K562 (cell line): ENCODE data around the gene CCPG1. TPM values are rescaled to one million over a fixed set of nuclear protein-coding genes. Genes with fewer than 3 reads are reported as not detected.
A peak's percentile ranks its signal among the peaks of the same experiment; 100 is the strongest.

Source experiments
- ARID2 ChIP-seq: fragments of 450-650 bp; IDR thresholded peaks from 2 replicates; pipeline ENCODE4 v1.6.1; 2017; ENCODE audit warnings: antibody characterized with exemption, mild to moderate bottlenecking
- ATF4 ChIP-seq: fragments of 450-650 bp; formaldehyde crosslinking; IDR thresholded peaks from 2 replicates; pipeline ENCODE4 v1.4.0; 2022; ENCODE audit warnings: mild to moderate bottlenecking, moderate library complexity
- CHD1 ChIP-seq: fragments of 200-600 bp; sonication (generic); IDR thresholded peaks from one replicate; pipeline ENCODE4 v1.6.1; 2012; ENCODE audit warnings: mild to moderate bottlenecking, moderate library complexity, low read length, inconsistent platforms
- CREB3 ChIP-seq: fragments of 450-650 bp; conservative IDR thresholded peaks from 2 replicates; pipeline ENCODE4 v1.6.1; 2016; ENCODE audit warnings: missing genetic modification characterization, low read depth, mild to moderate bottlenecking, missing compliant biosample characterization, moderate library complexity
- CTBP1 ChIP-seq: fragments of 450-650 bp; IDR thresholded peaks from 2 replicates; pipeline ENCODE4 v1.6.1; 2016; ENCODE audit warnings: borderline replicate concordance
- EZH2 ChIP-seq: IDR thresholded peaks from 2 replicates; pipeline ENCODE4 v1.6.1; 2012; ENCODE audit warnings: low read depth, mild to moderate bottlenecking, inconsistent platforms, low read length, borderline replicate concordance
- HLTF ChIP-seq: fragments of 450-650 bp; IDR thresholded peaks from 2 replicates; pipeline ENCODE4 v1.6.1; 2016
- KAT7 ChIP-seq: sonication (generic); formaldehyde crosslinking; IDR thresholded peaks from 2 replicates; pipeline ENCODE4 v1.8.0; 2022; ENCODE audit warnings: missing genetic modification reagents, mild to moderate bottlenecking, borderline replicate concordance
- L3MBTL2 ChIP-seq: fragments of 450-650 bp; IDR thresholded peaks from 2 replicates; pipeline ENCODE4 v1.6.1; 2016; ENCODE audit warnings: mild to moderate bottlenecking, moderate library complexity
- MAZ ChIP-seq, 2 experiments: fragments of 450-650 bp in 1 of 2; sonication (generic) in 1 of 2; formaldehyde crosslinking; IDR thresholded peaks in 1 of 2; conservative IDR thresholded peaks in 1 of 2; 2 replicates each; pipeline versions ENCODE4 v1.4.0 to v1.5.0; 2020; ENCODE audit warnings: mild to moderate bottlenecking in 1 of 2, missing genetic modification reagents in 1 of 2
- NR4A1 ChIP-seq, 2 experiments: fragments of 250-450 bp in 1 of 2; fragments of 450-650 bp in 1 of 2; sonication (Bioruptor Pico) in 1 of 2; IDR thresholded peaks; 2 replicates each; pipeline versions ENCODE4 v1.4.0 to v1.6.1; 2016 to 2020; ENCODE audit warnings: mild to moderate bottlenecking in 2 of 2, missing compliant biosample characterization in 1 of 2, missing genetic modification characterization in 1 of 2, moderate library complexity in 1 of 2
- TAF9B ChIP-seq: fragments of 450-650 bp; IDR thresholded peaks from 2 replicates; pipeline ENCODE4 v1.6.1; 2018; ENCODE audit warnings: mild to moderate bottlenecking; ENCODE audit not compliant: partially characterized antibody
- ZBTB17 ChIP-seq: fragments of 450-650 bp; formaldehyde crosslinking; IDR thresholded peaks from 2 replicates; pipeline ENCODE4 v1.4.0; 2020; ENCODE audit warnings: mild to moderate bottlenecking
- ZNF318 ChIP-seq, 2 experiments: fragments of 450-650 bp; IDR thresholded peaks; 2 replicates each; pipeline ENCODE4 v1.6.1; 2016; ENCODE audit warnings: mild to moderate bottlenecking in 2 of 2, borderline replicate concordance in 1 of 2, low read depth in 1 of 2, moderate library complexity in 1 of 2
- ZZZ3 ChIP-seq: fragments of 450-650 bp; IDR thresholded peaks from 2 replicates; pipeline ENCODE4 v1.6.1; 2016; ENCODE audit warnings: antibody characterized with exemption, mild to moderate bottlenecking, moderate library complexity
- polyA plus RNA-seq, 8 experiments: library from polyadenylated mRNA; depleted of rRNA in 4 of 8; stranded (reverse) in 5 of 8; unstranded in 3 of 8; fragments of >200 nt; fragmentation: Nextera tagmentation in 2 of 8; fragmentation: Illumina TruSeq in 1 of 8; extraction: Ambion mirVana in 2 of 8; extraction: Trizol in 1 of 8; gene quantifications; 2 replicates each; pipeline versions ENCODE4 v1.2.1 to v1.2.3, GENCODE V29; 2011 to 2014; ENCODE audit warnings: inconsistent platforms in 1 of 8, missing spikeins in 1 of 8
- total RNA-seq, 7 experiments: library from RNA; depleted of rRNA in 6 of 7; stranded (reverse); fragments of >200 nt in 6 of 7; fragmentation: Illumina TruSeq in 2 of 7; extraction: Trizol in 2 of 7; gene quantifications; 2 replicates each; pipeline versions ENCODE4 v1.2.1 to v1.2.3, GENCODE V29; 2011 to 2021; ENCODE audit warnings: low replicate concordance in 1 of 7

CCPG1 gene
- total and polyA plus RNA-seq, 9 of the 15 experiments (the other 6 are each of a cell fraction or from before 2014, with no cell fraction given): 33.0 to 54.9 (median 41.1) TPM

GRCh38 chr15:55318588-55319494 is 89.3 kb downstream of the CCPG1 start, which contains the start of the genes PIGB and PIGBOS1 (continued):
- TF ChIP-seq ZNF318 (IDR thresholded peaks at IDR 0.05; ENCODE audit: borderline replicate concordance in 1 of 2, low read depth in 1 of 2): 0 out of 4 replicates have a peak, but pooled peaks of 1 of the 2 experiments have one; percentile 22
- peak; percentile 59 to 79; a peak in 3 of 4 replicates for TF ChIP-seq MAZ (CRISPR knock-in tag; conservative IDR thresholded peaks at IDR 0.05 in 1 of 2, IDR thresholded peaks at IDR 0.05 in 1 of 2)
- 0 out of 2 replicates have a peak, but pooled peaks have one; percentile 64 for TF ChIP-seq KAT7 (CRISPR knock-in tag)
- TF ChIP-seq ZBTB17 (CRISPR knock-in tag): peak; percentile 76; the same call in 1 of the 2 replicates
- TF ChIP-seq L3MBTL2: peak; percentile 68; the same call in 1 of the 2 replicates
- peak; percentile 87 for TF ChIP-seq TAF9B
- TF ChIP-seq ZZZ3: no peak
- TF ChIP-seq NR4A1 (CRISPR knock-in tag; IDR thresholded peaks at IDR 0.05): no peak
- TF ChIP-seq NR4A1 (tag; IDR thresholded peaks at IDR 0.05): peak; percentile 62; the same call in 1 of the 2 replicates
- 0 out of 2 replicates have a peak, but pooled peaks have one; percentile 44 for TF ChIP-seq ATF4 (CRISPR knock-in tag)
- peak; percentile 28 for TF ChIP-seq CHD1
- peak; percentile 82 for TF ChIP-seq HLTF
- TF ChIP-seq CREB3 (tag): peak; percentile 49; the same call in 1 of the 2 replicates
- peak; percentile 81 for TF ChIP-seq CTBP1
- no peak for TF ChIP-seq EZH2
- TF ChIP-seq ARID2: peak; percentile 55; the same call in 1 of the 2 replicates
